Naive thymus-derived CD8-positive, alpha-beta T cell (primary cell): ENCODE measurements around the gene PHGDH. TPM values are rescaled to one million over a fixed set of nuclear protein-coding genes. Genes with fewer than 3 reads are reported as not detected.
A peak's percentile ranks its signal among the peaks of the same experiment; 100 is the strongest.

Experiments
- ATAC-seq, 2 donors: fragments of 150-1000 bp; cut with Tn5 transposase in 1 of 2; sonication (Bioruptor Pico), chemical (Tn5 transposase) in 1 of 2; 1 replicate in 1 of 2; 2 replicates in 1 of 2; pipeline ENCODE4 v1.10.0; 2021; ENCODE audit warnings: mild to moderate bottlenecking in 2 of 2, moderate library complexity in 2 of 2
- POLR2A ChIA-PET: fragments of 350-600 bp; sonication (Branson Sonifier 250); formaldehyde crosslinking; loops from one replicate; lab custom pipeline; 2021; ENCODE audit warnings: antibody characterized with exemption; lab: Charles Lee
- DNase-seq, 10 donors: peaks; one replicate each; pipeline versions ENCODE4 v3.0.0 to v3.0.0-alpha.2; 2020 to 2022
- H3K27ac Mint-ChIP-seq, 10 donors: one replicate each; pipeline ENCODE4 v1.8.0; 2020 to 2022; ENCODE audit warnings: mild to moderate bottlenecking in 10 of 10, mixed read lengths in 10 of 10, moderate library complexity in 4 of 10, inconsistent platforms in 1 of 10
- H3K27me3 Mint-ChIP-seq, 5 donors: one replicate each; pipeline ENCODE4 v1.8.0; 2021 to 2022; ENCODE audit warnings: mixed read lengths in 5 of 5
- H3K36me3 Mint-ChIP-seq, 3 donors: one replicate each; pipeline ENCODE4 v1.8.0; 2020 to 2022; ENCODE audit warnings: mixed read lengths in 3 of 3, mild to moderate bottlenecking in 2 of 3, inconsistent platforms in 1 of 3
- H3K4me1 Mint-ChIP-seq, 4 donors: one replicate each; pipeline ENCODE4 v1.8.0; 2021 to 2022; ENCODE audit warnings: mixed read lengths in 4 of 4
- H3K4me3 Mint-ChIP-seq, 10 donors: one replicate each; pipeline ENCODE4 v1.8.0; 2020 to 2022; ENCODE audit warnings: mild to moderate bottlenecking in 10 of 10, mixed read lengths in 10 of 10, moderate library complexity in 6 of 10, inconsistent platforms in 1 of 10
- H3K9me3 Mint-ChIP-seq, 9 donors: one replicate each; pipeline ENCODE4 v1.8.0; 2020 to 2022; ENCODE audit warnings: mixed read lengths in 9 of 9, mild to moderate bottlenecking in 3 of 9, inconsistent platforms in 1 of 9, moderate library complexity in 1 of 9
- polyA plus RNA-seq, 3 donors: library from polyadenylated mRNA; unstranded; fragments of 300-500 nt; fragmentation: Illumina TruSeq; gene quantifications; one replicate each; pipeline ENCODE4 v1.2.3, GENCODE V29; 2021
- total RNA-seq, 8 experiments: library from RNA in 2 of 8; stranded (reverse) in 2 of 8; gene quantifications; one replicate each; pipeline ENCODE4 v1.2.3 and lab custom pipeline; 2021 to 2026

PHGDH gene
- total and polyA plus RNA-seq, 5 experiments from 2014 or later, result 18.5 to 64.9 (median 55.9) TPM

- POLR2A ChIA-PET, result no interaction called here
- Mint-ChIP-seq H3K4me1 (peaks cover 2 to 8% (median 5%) of the 10 kb centered on the region in 4 donors), H3K4me3 (no peak overlapping the region), H3K27ac (no peak overlapping the region), H3K36me3 (no peaks in the 10 kb centered on the region), H3K27me3 (peaks cover 0 to 5% (median 4%) of the 10 kb centered on the region in 5 donors), H3K9me3 (no peaks in the 10 kb centered on the region)
- ATAC-seq, result no peak
- no peak for DNase-seq
Measured at GRCh38 chr1:119748040-119748439, 36.3 kb downstream of the PHGDH start.

GRCh38 chr1:119752592-119752991, 40.9 kb downstream of the PHGDH start:
- POLR2A ChIA-PET, result no interaction called here
- Mint-ChIP-seq H3K27me3 (peaks cover 0 to 11% (median 8%) of the 10 kb centered on the region in 5 donors), H3K36me3 (no peaks in the 10 kb centered on the region), H3K4me1 (no peaks in the 10 kb centered on the region), H3K4me3 (no peak overlapping the region), H3K9me3 (no peaks in the 10 kb centered on the region), H3K27ac (peak overlapping the region in 1 of 10 donors; percentile 27)
- no peak for ATAC-seq
- DNase-seq, result no peak

GRCh38 chr1:119758584-119758983, 46.9 kb downstream of the PHGDH start:
- no peaks in the 10 kb centered on the region for H3K4me1 Mint-ChIP-seq
- ATAC-seq (no peak), DNase-seq (no peak)
- H3K27me3 Mint-ChIP-seq, result peaks cover 3 to 10% (median 5%) of the 10 kb centered on the region in 5 donors
- no peak overlapping the region for H3K4me3 Mint-ChIP-seq
- H3K9me3 Mint-ChIP-seq, result no peaks in the 10 kb centered on the region
- H3K27ac Mint-ChIP-seq, result no peak overlapping the region
- POLR2A ChIA-PET, result no interaction called here
- no peaks in the 10 kb centered on the region for H3K36me3 Mint-ChIP-seq

- ATAC-seq, result no peak
- Mint-ChIP-seq H3K27ac (peak overlapping the region in 1 of 10 donors; percentile 63), H3K9me3 (no peaks in the 10 kb centered on the region), H3K4me1 (no peaks in the 10 kb centered on the region), H3K4me3 (no peak overlapping the region), H3K27me3 (peaks cover 6 to 14% (median 8%) of the 10 kb centered on the region in 5 donors), H3K36me3 (no peaks in the 10 kb centered on the region)
- DNase-seq, result no peak
- POLR2A ChIA-PET, result no interaction called here
Measured at GRCh38 chr1:119762409-119762808, 50.7 kb downstream of the PHGDH start.

GRCh38 chr1:119762953-119763352, 51.2 kb downstream of the PHGDH start:
- Mint-ChIP-seq H3K27ac (no peak overlapping the region), H3K27me3 (peaks cover 6 to 17% (median 11%) of the 10 kb centered on the region in 5 donors), H3K4me1 (no peaks in the 10 kb centered on the region), H3K4me3 (no peak overlapping the region), H3K9me3 (no peaks in the 10 kb centered on the region), H3K36me3 (no peaks in the 10 kb centered on the region)
- no peak for ATAC-seq
- DNase-seq, result no peak
- POLR2A ChIA-PET, result no interaction called here

- ATAC-seq (no peak), DNase-seq (no peak)
- Mint-ChIP-seq H3K36me3 (no peaks in the 10 kb centered on the region), H3K4me3 (no peak overlapping the region), H3K27ac (no peak overlapping the region), H3K9me3 (no peaks in the 10 kb centered on the region), H3K4me1 (no peaks in the 10 kb centered on the region), H3K27me3 (peaks cover 7 to 17% (median 11%) of the 10 kb centered on the region in 5 donors)
- POLR2A ChIA-PET, result no interaction called here
Measured at GRCh38 chr1:119764220-119764619, 52.5 kb downstream of the PHGDH start.

GRCh38 chr1:119766374-119766794, 54.6 kb downstream of the PHGDH start:
- H3K27me3 Mint-ChIP-seq, result peaks cover 7 to 15% (median 11%) of the 10 kb centered on the region in 5 donors
- H3K9me3 Mint-ChIP-seq, result no peaks in the 10 kb centered on the region
- no peaks in the 10 kb centered on the region for H3K4me1 Mint-ChIP-seq
- DNase-seq, result no peak
- no peak overlapping the region for H3K27ac Mint-ChIP-seq
- POLR2A ChIA-PET, result interaction anchor here (0.7 kb wide), 1 partner anchor 33 kb away, joined by 3 read pairs; no protein-coding TSS in a partner anchor
- no peak overlapping the region for H3K4me3 Mint-ChIP-seq
- no peaks in the 10 kb centered on the region for H3K36me3 Mint-ChIP-seq
- no peak for ATAC-seq

GRCh38 chr1:119767486-119767885, 55.8 kb downstream of the PHGDH start:
- Mint-ChIP-seq H3K4me3 (no peak overlapping the region), H3K27ac (no peak overlapping the region), H3K36me3 (no peaks in the 10 kb centered on the region), H3K9me3 (no peaks in the 10 kb centered on the region), H3K27me3 (peaks cover 7 to 15% (median 11%) of the 10 kb centered on the region in 5 donors), H3K4me1 (no peaks in the 10 kb centered on the region)
- POLR2A ChIA-PET, result no interaction called here
- DNase-seq (no peak), ATAC-seq (no peak)

- Mint-ChIP-seq H3K4me3 (no peak within 1 kb of the TSS), H3K9me3 (no peaks in the 10 kb centered on the region), H3K27me3 (peaks cover 10 to 17% (median 11%) of the 10 kb centered on the region in 5 donors), H3K27ac (no peak within 1 kb of the TSS), H3K4me1 (no peaks in the 10 kb centered on the region), H3K36me3 (no peaks in the 10 kb centered on the region)
- POLR2A ChIA-PET, result no interaction called here
- DNase-seq (no peak), ATAC-seq (no peak)
Measured at GRCh38 chr1:119768778-119769177, 57.0 kb downstream of the PHGDH start, which contains the start of gene HMGCS2. Gene HMGCS2, minus strand, starts transcription at chr1:119768905. Its CDS starts 61 bp downstream, at chr1:119768844.

- Mint-ChIP-seq H3K27ac (no peak overlapping the region), H3K36me3 (no peaks in the 10 kb centered on the region), H3K4me1 (no peaks in the 10 kb centered on the region), H3K27me3 (peaks cover 9 to 16% (median 11%) of the 10 kb centered on the region in 5 donors), H3K4me3 (no peak overlapping the region), H3K9me3 (no peaks in the 10 kb centered on the region)
- ATAC-seq (no peak), DNase-seq (no peak)
- POLR2A ChIA-PET, result no interaction called here
Measured at GRCh38 chr1:119771016-119771415, 59.3 kb downstream of the PHGDH start.

- Mint-ChIP-seq H3K9me3 (no peaks in the 10 kb centered on the region), H3K4me1 (no peaks in the 10 kb centered on the region), H3K27ac (no peak overlapping the region), H3K27me3 (peaks cover 9 to 16% (median 11%) of the 10 kb centered on the region in 5 donors), H3K4me3 (no peak overlapping the region), H3K36me3 (no peaks in the 10 kb centered on the region)
- POLR2A ChIA-PET, result no interaction called here
- DNase-seq, result no peak
- no peak for ATAC-seq
Measured at GRCh38 chr1:119771770-119772169, 60.0 kb downstream of the PHGDH start.

- H3K4me1 Mint-ChIP-seq, result no peaks in the 10 kb centered on the region
- no peak for ATAC-seq
- H3K27me3 Mint-ChIP-seq, result peaks cover 4 to 13% (median 6%) of the 10 kb centered on the region in 5 donors
- H3K4me3 Mint-ChIP-seq, result no peak overlapping the region
- DNase-seq, result no peak
- no peaks in the 10 kb centered on the region for H3K9me3 Mint-ChIP-seq
- POLR2A ChIA-PET, result no interaction called here
- no peak overlapping the region for H3K27ac Mint-ChIP-seq
- H3K36me3 Mint-ChIP-seq, result no peaks in the 10 kb centered on the region
Measured at GRCh38 chr1:119772298-119772697, 60.6 kb downstream of the PHGDH start.

- Mint-ChIP-seq H3K27me3 (peaks cover 0 to 7% (median 5%) of the 10 kb centered on the region in 5 donors), H3K9me3 (no peaks in the 10 kb centered on the region), H3K36me3 (no peaks in the 10 kb centered on the region), H3K27ac (no peak overlapping the region), H3K4me3 (no peak overlapping the region), H3K4me1 (no peaks in the 10 kb centered on the region)
- no peak for DNase-seq
- ATAC-seq, result no peak
- POLR2A ChIA-PET, result no interaction called here
Measured at GRCh38 chr1:119773711-119774241, 62.0 kb downstream of the PHGDH start.
